ENCODE results near the gene ACSL4.

DNA sequence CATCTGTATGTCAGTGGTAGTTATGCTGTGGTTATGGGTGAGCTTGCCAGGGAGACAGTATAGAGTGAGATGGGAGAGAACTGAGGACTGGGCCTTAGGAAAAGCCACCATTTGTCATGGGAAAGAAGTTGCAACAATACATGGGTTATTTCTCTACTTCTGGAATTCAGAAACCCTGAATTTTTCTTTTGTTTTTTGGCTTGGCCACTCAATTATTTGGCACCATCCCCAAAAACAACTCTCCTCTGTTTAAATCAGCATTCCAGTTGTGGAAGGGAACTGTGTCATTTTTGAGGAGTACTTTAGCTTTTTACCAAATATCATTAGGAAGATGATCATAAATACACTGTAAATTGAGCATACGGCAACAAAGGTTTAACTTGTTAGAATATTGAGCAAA is 41.1 kb upstream of the ACSL4 start:
- TF ChIP-seq, protein P1, sequence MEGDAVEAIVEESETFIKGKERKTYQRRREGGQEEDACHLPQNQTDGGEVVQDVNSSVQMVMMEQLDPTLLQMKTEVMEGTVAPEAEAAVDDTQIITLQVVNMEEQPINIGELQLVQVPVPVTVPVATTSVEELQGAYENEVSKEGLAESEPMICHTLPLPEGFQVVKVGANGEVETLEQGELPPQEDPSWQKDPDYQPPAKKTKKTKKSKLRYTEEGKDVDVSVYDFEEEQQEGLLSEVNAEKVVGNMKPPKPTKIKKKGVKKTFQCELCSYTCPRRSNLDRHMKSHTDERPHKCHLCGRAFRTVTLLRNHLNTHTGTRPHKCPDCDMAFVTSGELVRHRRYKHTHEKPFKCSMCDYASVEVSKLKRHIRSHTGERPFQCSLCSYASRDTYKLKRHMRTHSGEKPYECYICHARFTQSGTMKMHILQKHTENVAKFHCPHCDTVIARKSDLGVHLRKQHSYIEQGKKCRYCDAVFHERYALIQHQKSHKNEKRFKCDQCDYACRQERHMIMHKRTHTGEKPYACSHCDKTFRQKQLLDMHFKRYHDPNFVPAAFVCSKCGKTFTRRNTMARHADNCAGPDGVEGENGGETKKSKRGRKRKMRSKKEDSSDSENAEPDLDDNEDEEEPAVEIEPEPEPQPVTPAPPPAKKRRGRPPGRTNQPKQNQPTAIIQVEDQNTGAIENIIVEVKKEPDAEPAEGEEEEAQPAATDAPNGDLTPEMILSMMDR (IDR thresholded peaks at IDR 0.05; ENCODE audit: low read depth, low read length), result no peak
- TF ChIP-seq POLR2A (IDR thresholded peaks at IDR 0.05; ENCODE audit: extremely low read depth, insufficient read length), result no peak
- TF ChIP-seq MAX (IDR thresholded peaks at IDR 0.05; ENCODE audit: low read depth, low read length), result no peak
- TF ChIP-seq MYC (IDR thresholded peaks at IDR 0.05; ENCODE audit: low read depth, low read length), result no peak

Measured in NB4 (cell line).